Heart left ventricle (tissue), 13 donors: ENCODE measurements around the gene POLE3.

Source experiments
- CTCF ChIP-seq, 12 donors: fragments of 200-600 bp; sonication (generic) in 4 of 12; IDR thresholded peaks; one replicate each; pipeline versions ENCODE4 v1.5.0 to v1.8.0; 2018 to 2022; ENCODE audit warnings: antibody characterized with exemption in 12 of 12, mild to moderate bottlenecking in 5 of 12
- POLR2A ChIP-seq, 2 donors: fragments of 450-650 bp; IDR thresholded peaks; one replicate each; pipeline ENCODE4 v1.6.1; 2017; ENCODE audit warnings: antibody characterized with exemption in 2 of 2, mild to moderate bottlenecking in 2 of 2, moderate library complexity in 2 of 2
- donor health status: ischemic (EF 13 %, LVEDD 7.1; RV severe dilation, severe dysfunction).
- donor health status: DM: no; HTN: yes; CAD: no.
- donor health status: DM: no; HTN: no; CAD: no.
- donor health status: ischemic (EF 25% LVEDD 6.9; RV normal size, moderate dysfunction).
- donor health status: ischemic (EF 25% LVEDD 5.7; RV mildly dilated, moderate dysfunction).
- donor health status: ischemic (EF 35%, LVEDD 5.7; RV mildly dilated, moderate dysfunction).
- donor health status: nonischemic (EF 11% LVEDD 7.7; RV severe dilation, severe dysfunction).
- donor health status: DM: yes; HTN: yes; CAD: no.
- donor health status: PGD.
- donor health status: ischemic (EF 29% LVEDD 5.4; RV normal size, mild dysfunction).
- donor health status: nonischemic (EF 23%, LVEDD 6.1; RV moderate dilation, normal function).

DNA sequence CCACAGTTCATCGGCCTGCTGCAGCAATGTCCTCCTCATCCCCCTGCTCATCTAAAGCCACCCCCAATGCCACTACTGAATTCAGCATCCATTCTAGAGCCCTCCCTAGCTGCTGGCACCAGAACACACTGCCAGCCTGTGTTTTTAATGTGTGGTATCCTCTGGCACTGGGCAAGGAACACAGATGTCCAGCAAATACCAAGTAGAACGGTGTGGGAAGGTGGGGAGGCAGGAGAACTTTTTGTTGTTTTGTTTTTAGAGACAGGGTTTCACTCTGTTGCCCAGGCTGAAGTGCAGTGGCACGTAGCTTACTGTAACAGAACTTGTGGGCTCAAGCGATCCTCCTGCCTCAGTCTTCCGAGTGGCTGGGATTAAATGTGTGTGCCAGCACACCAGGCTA, 38.4 kb downstream of the POLE3 start:
- TF ChIP-seq CTCF (IDR thresholded peaks at IDR 0.05), result no peak
- TF ChIP-seq POLR2A (IDR thresholded peaks at IDR 0.05), result no peak
